NCI-H2107 treated with DMSO at 0.1 percent for 48 hours (cell line): ENCODE measurements around the gene DDX3X.
A peak's percentile ranks its signal among the peaks of the same experiment; 100 is the strongest.
"Not testable (repeated sequence)": the region's sequence is repeated elsewhere in the genome, so short reads cannot be mapped to it uniquely, and the experiment has no call there.

Source experiments
- DNase-seq: peaks from one replicate; lab custom pipeline; 2025; ENCODE audit not compliant: unreplicated experiment; lab: John Stamatoyannopoulos, UW

DDX3X gene

DNA sequence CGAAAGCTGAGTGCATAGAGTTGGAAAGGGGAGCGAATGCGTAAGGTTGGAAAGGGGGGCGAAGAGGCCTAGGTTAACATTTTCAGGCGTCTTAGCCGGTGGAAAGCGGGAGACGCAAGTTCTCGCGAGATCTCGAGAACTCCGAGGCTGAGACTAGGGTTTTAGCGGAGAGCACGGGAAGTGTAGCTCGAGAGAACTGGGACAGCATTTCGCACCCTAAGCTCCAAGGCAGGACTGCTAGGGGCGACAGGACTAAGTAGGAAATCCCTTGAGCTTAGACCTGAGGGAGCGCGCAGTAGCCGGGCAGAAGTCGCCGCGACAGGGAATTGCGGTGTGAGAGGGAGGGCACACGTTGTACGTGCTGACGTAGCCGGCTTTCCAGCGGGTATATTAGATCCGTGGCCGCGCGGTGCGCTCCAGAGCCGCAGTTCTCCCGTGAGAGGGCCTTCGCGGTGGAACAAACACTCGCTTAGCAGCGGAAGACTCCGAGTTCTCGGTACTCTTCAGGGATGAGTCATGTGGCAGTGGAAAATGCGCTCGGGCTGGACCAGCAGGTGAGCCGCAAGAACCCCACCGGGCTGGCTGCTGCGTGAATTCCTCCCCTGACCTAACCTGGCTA lies at the start of gene DDX3X:
Gene DDX3X, plus strand, starts transcription at position 419 of the 619 bp plus-strand sequence. Its CDS starts 91 bp downstream, at position 510.
- peak; percentile 88 for DNase-seq

- not testable (repeated sequence) for DNase-seq
Measured at GRCh38 chrX:41285928-41286327, 48.0 kb upstream of the DDX3X start.

DNA sequence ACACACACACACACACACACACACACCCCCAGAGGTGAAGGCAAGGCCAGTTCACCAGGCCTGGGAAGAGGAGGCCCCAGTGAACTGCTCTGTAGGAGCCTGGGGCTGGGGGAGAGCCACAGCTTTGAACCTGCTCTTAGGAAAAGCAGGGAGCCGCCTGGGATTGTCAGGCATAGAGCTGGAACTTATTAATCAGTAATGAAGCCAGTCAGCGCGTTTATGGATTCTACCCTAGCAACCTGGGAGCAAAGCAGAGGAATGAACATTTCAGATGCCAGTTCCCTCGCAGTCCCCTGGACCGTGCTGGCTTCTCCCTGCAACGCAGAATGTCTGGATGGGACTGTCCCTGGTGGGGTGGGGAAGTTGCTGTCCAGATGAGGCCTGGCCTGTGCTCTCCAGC lies 45.3 kb upstream of the DDX3X start:
- no peak for DNase-seq

GRCh38 chrX:41289095-41289494 lies 44.9 kb upstream of the DDX3X start:
- no peak for DNase-seq

DNA sequence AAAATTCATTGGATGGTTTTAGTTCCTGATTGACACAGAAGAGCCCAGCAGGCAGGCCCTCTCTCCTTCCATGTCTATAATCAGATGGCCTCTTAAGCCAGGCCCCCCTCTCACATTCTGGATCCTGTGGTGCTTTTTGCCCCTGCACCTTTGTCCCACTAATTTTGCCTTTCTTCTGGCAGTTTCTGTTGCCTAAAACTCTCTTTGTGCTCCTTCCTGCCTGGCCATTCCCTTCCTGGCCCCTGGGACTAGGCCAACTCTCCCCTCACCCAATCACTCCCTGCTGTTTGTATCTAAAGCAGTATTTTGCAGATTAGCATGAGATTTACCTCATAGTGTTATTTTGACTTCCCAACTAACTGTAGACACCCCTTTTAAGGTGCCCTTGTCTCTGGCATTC lies 42.7 kb upstream of the DDX3X start:
- DNase-seq = no peak

GRCh38 chrX:41293269-41293668 lies 40.7 kb upstream of the DDX3X start:
- DNase-seq = peak; percentile 37

GRCh38 chrX:41300758-41301437 lies 33.1 kb upstream of the DDX3X start:
- no peak for DNase-seq

DNA sequence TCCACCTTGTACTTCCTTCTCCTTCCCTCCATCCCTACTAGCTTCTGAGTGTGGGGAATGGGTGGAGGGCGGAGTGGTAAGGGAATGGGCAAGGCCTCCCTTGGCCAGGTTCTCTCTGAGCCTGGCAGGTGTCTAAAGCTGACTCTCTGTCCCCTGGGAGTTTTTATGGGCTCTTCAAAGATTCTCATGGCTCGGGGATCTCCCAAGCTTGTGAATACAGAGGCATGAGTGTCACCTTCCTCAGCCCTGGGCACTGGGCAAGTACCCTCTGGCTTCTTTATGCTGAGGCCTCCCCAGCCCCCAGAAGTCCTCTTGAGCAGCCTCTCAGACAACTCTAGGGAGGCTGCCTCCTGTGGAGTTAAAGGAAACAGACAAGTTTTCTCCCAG lies 32.5 kb upstream of the DDX3X start:
- DNase-seq = peak; percentile 55

DNA sequence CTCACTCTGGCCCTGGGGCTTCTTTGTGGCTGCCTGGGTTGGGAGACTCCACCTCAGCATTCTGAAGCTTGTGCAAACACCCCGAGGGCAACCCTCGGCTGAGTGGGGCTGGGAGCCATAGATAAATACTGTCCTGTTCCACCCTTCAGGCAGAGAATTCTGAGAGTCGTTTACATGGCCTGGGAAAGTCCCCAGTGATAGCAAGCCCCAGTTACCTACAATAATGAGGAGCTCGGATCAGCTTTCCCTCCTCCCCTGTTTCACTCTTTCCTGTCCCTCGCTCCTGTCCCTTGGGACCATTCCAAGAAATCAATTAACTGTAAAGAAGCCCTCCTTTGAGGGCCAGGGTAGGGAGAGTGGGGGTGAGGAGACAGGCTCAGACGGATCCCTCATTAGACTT lies 31.6 kb upstream of the DDX3X start:
- peak; percentile 71 for DNase-seq

DNA sequence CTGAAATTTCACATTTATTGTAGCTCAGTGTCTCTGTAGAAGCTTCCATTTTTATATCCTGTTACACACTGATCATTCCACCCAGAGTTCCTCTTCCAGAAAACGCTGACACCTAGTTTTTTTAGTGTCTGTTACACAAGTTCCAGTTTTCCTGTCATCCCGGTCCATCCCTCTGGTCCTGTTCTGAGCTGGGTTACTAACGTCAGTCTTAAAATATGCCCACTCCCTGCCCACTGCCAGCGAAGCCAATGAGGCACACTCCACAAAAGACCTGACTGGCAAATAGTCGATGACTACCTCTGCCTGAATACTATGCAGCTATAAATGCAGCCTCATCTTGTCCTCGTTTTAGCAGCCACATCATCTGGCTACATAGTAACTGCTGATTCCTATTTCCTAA lies 30.9 kb upstream of the DDX3X start:
- no peak for DNase-seq

DNA sequence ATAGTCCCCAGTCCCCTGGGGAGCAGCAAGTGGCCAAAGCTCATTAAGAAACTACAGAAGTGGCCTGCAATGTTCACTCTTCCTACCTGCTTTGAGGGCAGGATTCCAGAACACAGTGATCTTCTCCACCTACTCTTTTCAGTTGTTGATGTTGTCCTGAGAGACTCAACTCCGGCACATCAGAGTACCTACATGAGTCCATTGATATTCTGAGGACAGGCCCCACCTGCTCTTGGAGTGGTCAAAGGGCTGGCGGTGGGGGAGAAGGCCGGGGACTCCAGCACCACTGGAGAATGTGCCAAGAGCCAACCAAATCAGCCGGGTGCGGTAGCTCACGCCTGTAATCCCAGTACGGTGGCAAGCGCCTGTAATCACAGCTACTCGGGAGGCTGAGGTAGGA lies 29.8 kb upstream of the DDX3X start:
- DNase-seq = no peak

DNA sequence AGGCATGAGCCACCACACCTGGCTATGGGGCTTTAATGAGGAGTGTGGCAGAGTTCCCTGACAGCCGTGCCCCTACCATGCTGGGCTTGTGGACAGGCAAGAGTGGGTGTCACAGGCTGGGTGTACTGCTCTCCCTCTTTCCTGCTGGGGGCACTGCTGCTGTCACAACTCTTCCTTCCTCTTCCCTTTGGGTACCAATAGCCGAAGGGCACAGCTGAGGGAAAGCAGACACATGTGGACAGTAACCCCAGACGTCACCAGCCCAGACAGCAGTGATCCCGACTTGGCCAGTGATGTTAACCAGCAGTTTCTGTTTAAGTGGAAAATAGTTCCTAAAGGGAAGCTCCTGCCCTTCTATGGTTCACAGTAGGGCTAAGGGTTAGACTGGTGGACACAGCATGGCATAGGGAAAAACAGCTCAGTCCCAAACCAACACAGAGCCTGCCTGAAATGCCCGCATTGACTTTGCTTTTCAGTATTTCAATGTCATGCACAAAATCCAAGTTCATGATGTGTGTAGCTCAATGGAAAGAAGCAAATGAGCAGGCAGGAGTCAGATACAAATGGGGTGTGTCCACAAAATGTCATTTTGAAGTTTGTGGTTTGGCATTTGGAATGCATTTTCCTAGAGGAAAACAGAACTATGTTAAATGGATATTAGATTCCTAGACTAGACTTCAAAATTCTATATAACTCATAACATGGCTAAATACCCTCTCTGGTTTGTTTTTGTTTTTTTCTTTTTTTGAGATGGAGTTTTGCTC lies 24.9 kb upstream of the DDX3X start:
- no peak for DNase-seq

- DNase-seq = no peak
Measured at GRCh38 chrX:41312786-41313185, 21.2 kb upstream of the DDX3X start.

DNA sequence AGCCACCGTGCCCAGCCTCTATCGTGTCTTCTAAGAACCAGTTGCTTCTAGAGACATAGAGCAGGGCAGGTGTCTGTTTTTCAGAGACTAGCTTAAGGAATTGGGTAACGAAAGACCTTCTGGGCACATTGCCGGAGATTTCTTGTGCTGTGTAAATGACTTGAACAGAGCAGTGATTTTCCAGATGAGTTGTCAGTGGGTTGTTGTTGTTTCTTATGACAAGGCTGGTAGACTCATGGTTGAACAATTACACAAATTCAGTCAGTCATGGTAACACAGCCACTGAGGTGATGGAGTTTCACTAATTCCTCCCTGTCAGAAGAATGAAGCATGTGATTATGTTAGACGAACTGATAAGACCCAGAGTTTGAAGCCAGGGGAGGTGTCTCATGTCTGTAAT lies 20.5 kb upstream of the DDX3X start:
- no peak for DNase-seq

DNA sequence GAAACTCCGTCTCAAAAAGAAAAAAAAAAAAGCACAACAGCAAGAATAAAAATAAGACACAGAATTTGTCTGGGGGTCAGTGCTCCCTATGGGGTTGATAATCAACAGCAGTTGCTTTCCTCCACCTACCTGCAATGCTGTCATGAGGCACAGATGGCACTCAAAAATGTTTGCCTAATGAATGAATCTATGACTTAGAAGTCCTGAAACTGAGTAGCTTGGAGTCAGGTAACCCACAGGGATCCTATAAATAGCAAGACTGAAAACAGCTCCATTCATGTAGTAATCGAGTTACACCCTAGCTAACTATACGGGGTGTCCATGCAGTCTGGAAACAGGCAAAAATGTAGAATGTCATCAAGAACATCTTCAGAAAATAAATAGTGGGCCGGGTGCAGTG lies 19.8 kb upstream of the DDX3X start:
- DNase-seq = peak; percentile 46

GRCh38 chrX:41314881-41315280 lies 19.1 kb upstream of the DDX3X start:
- no peak for DNase-seq

DNA sequence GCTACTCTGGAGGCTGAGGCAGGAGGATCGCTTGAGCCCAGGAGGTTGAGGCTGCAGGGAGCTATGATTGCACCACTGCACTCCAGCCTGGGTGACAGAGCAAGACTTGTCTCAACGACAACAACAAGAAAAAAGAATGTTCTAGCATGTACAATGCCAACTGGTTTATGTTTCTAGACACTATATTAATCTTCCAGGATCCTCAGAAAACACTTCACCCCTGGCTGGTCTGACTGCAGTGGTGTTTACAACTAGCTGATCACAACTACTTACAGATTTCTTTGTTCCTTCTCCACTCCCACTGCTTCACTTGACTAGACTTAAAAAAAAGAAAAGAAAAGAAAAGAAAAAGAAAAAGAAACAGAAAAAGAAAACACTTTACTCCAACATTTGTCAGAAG lies 17.7 kb upstream of the DDX3X start:
- DNase-seq = not testable (repeated sequence)

GRCh38 chrX:41317477-41318208 lies 16.3 kb upstream of the DDX3X start:
- no peak for DNase-seq

DNA sequence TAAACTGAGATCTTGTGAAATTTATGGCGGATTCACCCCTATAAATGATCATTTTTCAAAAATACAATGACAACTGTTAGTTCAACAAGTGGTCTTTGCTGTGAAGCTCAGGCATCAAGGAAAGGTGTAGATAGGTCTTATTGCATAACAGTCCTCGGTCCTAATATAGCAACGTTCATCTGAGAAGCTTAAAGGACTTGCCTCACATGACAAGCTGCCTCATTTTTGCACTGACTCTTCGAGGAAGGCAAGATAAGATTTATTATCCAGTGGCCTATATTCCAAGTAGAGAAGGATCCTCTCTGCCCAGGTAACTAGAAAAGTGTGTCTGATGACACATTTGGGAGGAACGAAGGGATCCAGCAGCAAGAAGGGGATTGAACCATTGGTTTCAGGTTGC lies 13.6 kb upstream of the DDX3X start:
- DNase-seq = no peak

GRCh38 chrX:41322821-41323603 lies 10.9 kb upstream of the DDX3X start:
- DNase-seq = no peak

GRCh38 chrX:41326431-41326830 lies 7.5 kb upstream of the DDX3X start:
- no peak for DNase-seq
